Measurements from ENCODE around the gene COQ10A. TPM values are rescaled to one million over a fixed set of nuclear protein-coding genes. Genes with fewer than 3 reads are reported as not detected.

COQ10A gene
- total and polyA plus RNA-seq, 2 of the 13 experiments (the other 11 are each of a cell fraction or from before 2014, with no cell fraction given): 21.0 to 37.3 TPM

DNA sequence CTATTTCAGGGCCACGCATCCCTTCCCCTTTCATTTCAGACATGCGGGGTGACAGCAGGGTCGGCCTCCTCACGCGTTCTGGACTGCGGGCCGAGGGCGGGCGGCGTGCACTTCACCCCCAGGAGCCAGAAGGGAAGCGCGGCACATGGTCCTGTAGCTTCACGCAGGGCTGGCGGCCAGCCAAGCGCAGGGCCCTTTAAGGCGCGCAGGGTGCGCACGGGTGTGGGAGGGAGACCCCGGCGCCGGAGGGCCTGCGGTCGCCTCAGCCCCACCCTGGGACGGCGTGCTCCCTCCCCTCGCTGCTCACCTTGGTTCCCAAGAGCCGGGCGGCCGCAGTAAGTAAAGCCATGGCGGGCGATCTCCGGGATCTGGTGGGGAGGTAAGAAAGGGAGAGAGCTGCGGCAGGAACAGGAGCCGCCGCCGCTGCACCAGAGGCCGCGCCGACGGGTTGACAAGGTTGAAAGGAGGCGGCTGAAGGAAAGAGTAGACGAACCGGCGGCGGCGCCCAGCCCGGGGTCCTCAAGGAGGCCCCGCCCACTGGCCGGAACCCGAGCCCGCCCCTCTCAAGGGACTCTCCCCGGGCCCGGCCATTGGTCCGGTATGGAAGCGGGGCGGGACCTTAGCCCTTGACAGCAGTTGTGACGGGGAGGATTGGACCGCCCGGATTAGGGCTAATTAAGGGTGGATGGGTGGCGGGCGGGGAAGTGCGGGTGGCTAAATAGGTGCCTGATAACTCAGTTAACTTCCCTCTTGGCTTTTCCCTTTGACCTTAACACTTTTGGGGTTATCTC is 33.3 kb downstream of the COQ10A start, which contains the start of gene CS (continued):
- TF ChIP-seq NFIC (IDR thresholded peaks at IDR 0.05; ENCODE audit: low read length): peak; percentile 57; the same call in 1 of the 2 replicates
- no peak for TF ChIP-seq MAFK (conservative IDR thresholded peaks at IDR 0.05 in 1 of 2, IDR thresholded peaks at IDR 0.05 in 1 of 2; ENCODE audit: low read length in 2 of 2)
- TF ChIP-seq AGO1 (IDR thresholded peaks at IDR 0.05; ENCODE audit: low read depth, low read length, poor library complexity, severe bottlenecking): peak; percentile 70
- no peak for TF ChIP-seq MZF1 (CRISPR knock-in tag; IDR thresholded peaks at IDR 0.05; ENCODE audit: borderline replicate concordance)
- TF ChIP-seq, protein P1, sequence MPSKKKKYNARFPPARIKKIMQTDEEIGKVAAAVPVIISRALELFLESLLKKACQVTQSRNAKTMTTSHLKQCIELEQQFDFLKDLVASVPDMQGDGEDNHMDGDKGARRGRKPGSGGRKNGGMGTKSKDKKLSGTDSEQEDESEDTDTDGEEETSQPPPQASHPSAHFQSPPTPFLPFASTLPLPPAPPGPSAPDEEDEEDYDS (CRISPR knock-in tag; IDR thresholded peaks at IDR 0.05): no peak; the same call in none of the 2 replicates
- no peak for TF ChIP-seq STAG1 (CRISPR knock-in tag; IDR thresholded peaks at IDR 0.05)
- peak; percentile 48; the same call in 1 of the 2 replicates for TF ChIP-seq GLI4 (CRISPR knock-in tag; IDR thresholded peaks at IDR 0.05; ENCODE audit: borderline replicate concordance)
- TF ChIP-seq, protein P2, sequence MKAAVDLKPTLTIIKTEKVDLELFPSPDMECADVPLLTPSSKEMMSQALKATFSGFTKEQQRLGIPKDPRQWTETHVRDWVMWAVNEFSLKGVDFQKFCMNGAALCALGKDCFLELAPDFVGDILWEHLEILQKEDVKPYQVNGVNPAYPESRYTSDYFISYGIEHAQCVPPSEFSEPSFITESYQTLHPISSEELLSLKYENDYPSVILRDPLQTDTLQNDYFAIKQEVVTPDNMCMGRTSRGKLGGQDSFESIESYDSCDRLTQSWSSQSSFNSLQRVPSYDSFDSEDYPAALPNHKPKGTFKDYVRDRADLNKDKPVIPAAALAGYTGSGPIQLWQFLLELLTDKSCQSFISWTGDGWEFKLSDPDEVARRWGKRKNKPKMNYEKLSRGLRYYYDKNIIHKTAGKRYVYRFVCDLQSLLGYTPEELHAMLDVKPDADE (CRISPR knock-in tag; IDR thresholded peaks at IDR 0.05): no peak
- TF ChIP-seq, protein P3, sequence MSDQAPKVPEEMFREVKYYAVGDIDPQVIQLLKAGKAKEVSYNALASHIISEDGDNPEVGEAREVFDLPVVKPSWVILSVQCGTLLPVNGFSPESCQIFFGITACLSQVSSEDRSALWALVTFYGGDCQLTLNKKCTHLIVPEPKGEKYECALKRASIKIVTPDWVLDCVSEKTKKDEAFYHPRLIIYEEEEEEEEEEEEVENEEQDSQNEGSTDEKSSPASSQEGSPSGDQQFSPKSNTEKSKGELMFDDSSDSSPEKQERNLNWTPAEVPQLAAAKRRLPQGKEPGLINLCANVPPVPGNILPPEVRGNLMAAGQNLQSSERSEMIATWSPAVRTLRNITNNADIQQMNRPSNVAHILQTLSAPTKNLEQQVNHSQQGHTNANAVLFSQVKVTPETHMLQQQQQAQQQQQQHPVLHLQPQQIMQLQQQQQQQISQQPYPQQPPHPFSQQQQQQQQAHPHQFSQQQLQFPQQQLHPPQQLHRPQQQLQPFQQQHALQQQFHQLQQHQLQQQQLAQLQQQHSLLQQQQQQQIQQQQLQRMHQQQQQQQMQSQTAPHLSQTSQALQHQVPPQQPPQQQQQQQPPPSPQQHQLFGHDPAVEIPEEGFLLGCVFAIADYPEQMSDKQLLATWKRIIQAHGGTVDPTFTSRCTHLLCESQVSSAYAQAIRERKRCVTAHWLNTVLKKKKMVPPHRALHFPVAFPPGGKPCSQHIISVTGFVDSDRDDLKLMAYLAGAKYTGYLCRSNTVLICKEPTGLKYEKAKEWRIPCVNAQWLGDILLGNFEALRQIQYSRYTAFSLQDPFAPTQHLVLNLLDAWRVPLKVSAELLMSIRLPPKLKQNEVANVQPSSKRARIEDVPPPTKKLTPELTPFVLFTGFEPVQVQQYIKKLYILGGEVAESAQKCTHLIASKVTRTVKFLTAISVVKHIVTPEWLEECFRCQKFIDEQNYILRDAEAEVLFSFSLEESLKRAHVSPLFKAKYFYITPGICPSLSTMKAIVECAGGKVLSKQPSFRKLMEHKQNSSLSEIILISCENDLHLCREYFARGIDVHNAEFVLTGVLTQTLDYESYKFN (CRISPR knock-in tag; conservative IDR thresholded peaks at IDR 0.05): peak; percentile 51
- TF ChIP-seq, protein P4, sequence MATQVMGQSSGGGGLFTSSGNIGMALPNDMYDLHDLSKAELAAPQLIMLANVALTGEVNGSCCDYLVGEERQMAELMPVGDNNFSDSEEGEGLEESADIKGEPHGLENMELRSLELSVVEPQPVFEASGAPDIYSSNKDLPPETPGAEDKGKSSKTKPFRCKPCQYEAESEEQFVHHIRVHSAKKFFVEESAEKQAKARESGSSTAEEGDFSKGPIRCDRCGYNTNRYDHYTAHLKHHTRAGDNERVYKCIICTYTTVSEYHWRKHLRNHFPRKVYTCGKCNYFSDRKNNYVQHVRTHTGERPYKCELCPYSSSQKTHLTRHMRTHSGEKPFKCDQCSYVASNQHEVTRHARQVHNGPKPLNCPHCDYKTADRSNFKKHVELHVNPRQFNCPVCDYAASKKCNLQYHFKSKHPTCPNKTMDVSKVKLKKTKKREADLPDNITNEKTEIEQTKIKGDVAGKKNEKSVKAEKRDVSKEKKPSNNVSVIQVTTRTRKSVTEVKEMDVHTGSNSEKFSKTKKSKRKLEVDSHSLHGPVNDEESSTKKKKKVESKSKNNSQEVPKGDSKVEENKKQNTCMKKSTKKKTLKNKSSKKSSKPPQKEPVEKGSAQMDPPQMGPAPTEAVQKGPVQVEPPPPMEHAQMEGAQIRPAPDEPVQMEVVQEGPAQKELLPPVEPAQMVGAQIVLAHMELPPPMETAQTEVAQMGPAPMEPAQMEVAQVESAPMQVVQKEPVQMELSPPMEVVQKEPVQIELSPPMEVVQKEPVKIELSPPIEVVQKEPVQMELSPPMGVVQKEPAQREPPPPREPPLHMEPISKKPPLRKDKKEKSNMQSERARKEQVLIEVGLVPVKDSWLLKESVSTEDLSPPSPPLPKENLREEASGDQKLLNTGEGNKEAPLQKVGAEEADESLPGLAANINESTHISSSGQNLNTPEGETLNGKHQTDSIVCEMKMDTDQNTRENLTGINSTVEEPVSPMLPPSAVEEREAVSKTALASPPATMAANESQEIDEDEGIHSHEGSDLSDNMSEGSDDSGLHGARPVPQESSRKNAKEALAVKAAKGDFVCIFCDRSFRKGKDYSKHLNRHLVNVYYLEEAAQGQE (IDR thresholded peaks at IDR 0.05; ENCODE audit: borderline replicate concordance in 1 of 2, low read depth in 1 of 2, low read length in 2 of 2): no peak
- no peak for TF ChIP-seq MIER2 (CRISPR knock-in tag; IDR thresholded peaks at IDR 0.05)
- TF ChIP-seq RFXANK (CRISPR knock-in tag; IDR thresholded peaks at IDR 0.05): no peak
- TF ChIP-seq ZNF678 (CRISPR knock-in tag; IDR thresholded peaks at IDR 0.05): no peak; the same call in 1 of the 2 replicates
- TF ChIP-seq, protein P5, sequence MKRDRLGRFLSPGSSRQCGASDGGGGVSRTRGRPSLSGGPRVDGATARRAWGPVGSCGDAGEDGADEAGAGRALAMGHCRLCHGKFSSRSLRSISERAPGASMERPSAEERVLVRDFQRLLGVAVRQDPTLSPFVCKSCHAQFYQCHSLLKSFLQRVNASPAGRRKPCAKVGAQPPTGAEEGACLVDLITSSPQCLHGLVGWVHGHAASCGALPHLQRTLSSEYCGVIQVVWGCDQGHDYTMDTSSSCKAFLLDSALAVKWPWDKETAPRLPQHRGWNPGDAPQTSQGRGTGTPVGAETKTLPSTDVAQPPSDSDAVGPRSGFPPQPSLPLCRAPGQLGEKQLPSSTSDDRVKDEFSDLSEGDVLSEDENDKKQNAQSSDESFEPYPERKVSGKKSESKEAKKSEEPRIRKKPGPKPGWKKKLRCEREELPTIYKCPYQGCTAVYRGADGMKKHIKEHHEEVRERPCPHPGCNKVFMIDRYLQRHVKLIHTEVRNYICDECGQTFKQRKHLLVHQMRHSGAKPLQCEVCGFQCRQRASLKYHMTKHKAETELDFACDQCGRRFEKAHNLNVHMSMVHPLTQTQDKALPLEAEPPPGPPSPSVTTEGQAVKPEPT (CRISPR knock-in tag; IDR thresholded peaks at IDR 0.05; ENCODE audit: low read depth): peak; percentile 56; the same call in 1 of the 2 replicates
- peak; percentile 71 for TF ChIP-seq MED8 (CRISPR knock-in tag; IDR thresholded peaks at IDR 0.05; ENCODE audit: insufficient replicate concordance)
- TF ChIP-seq SRF (IDR thresholded peaks at IDR 0.05; ENCODE audit: low read depth, low read length): peak; percentile 23; the same call in 1 of the 2 replicates
- TF ChIP-seq RNF2 (conservative IDR thresholded peaks at IDR 0.05; ENCODE audit: low read depth): no peak
- peak; percentile 53; the same call in 1 of the 2 replicates for TF ChIP-seq FOXC1 (CRISPR knock-in tag; IDR thresholded peaks at IDR 0.05; ENCODE audit: borderline replicate concordance)

Data from HepG2 (cell line).